PC-3 (cell line): ENCODE data around the gene TGFB1I1. TPM values are rescaled to one million over a fixed set of nuclear protein-coding genes. Genes with fewer than 3 reads are reported as not detected.

Experiments
- ATAC-seq: fragments of 200-7000 bp; cut with Tn5 transposase; 2 replicates; pipeline ENCODE4 v1.9.1; 2020; ENCODE audit warnings: mild to moderate bottlenecking, moderate library complexity
- BruUV-seq: library from RNA; stranded (reverse); fragments of 400-500 nt; replicated peaks from 2 replicates; lab custom pipeline; 2021; lab: Mats Ljungman, UMichigan
- CTCF ChIA-PET: fragments of 300-600 bp; sonication (Branson Sonifier 250); formaldehyde crosslinking; loops from one replicate; lab custom pipeline; 2022; ENCODE audit warnings: antibody characterized with exemption; lab: Charles Lee
- POLR2A ChIA-PET: fragments of 300-600 bp; sonication (Branson Sonifier 250); formaldehyde crosslinking; loops from one replicate; lab custom pipeline; 2022; ENCODE audit warnings: antibody characterized with exemption; ENCODE audit not compliant: unreplicated experiment; lab: Charles Lee
- DNase-seq: peaks from one replicate; pipeline ENCODE4 v3.0.0-alpha.2; 2015
- H2AFZ ChIP-seq: fragments of 300-600 bp; sonication (generic); 2 replicates; pipeline ENCODE4 v1.6.0; 2016; ENCODE audit warnings: antibody characterized with exemption, low read length
- H3F3A ChIP-seq: fragments of 300-600 bp; sonication (generic); one replicate; pipeline ENCODE4 v1.6.0; 2017; ENCODE audit warnings: antibody characterized with exemption, low read length, control low read depth, mild to moderate bottlenecking; ENCODE audit not compliant: unreplicated experiment
- H3K27ac ChIP-seq: fragments of 300-600 bp; sonication (generic); 2 replicates; pipeline ENCODE4 v1.5.1; 2016; ENCODE audit warnings: mild to moderate bottlenecking, low read length
- H3K27me3 ChIP-seq: fragments of 300-600 bp; sonication (generic); 2 replicates; pipeline ENCODE4 v1.6.1; 2016; ENCODE audit warnings: low read length, mixed read lengths
- H3K36me3 ChIP-seq: fragments of 300-600 bp; sonication (generic); 2 replicates; pipeline ENCODE4 v1.6.1; 2016; ENCODE audit warnings: low read depth, mixed run types, low read length, mixed read lengths
- H3K4me1 ChIP-seq: fragments of 300-600 bp; sonication (generic); 2 replicates; pipeline ENCODE4 v1.5.1; 2016; ENCODE audit warnings: low read length; ENCODE audit not compliant: insufficient read depth
- H3K4me2 ChIP-seq: fragments of 300-600 bp; sonication (generic); 2 replicates; pipeline ENCODE4 v1.6.0; 2016; ENCODE audit warnings: low read length
- H3K4me3 ChIP-seq: fragments of 300-600 bp; sonication (generic); 2 replicates; pipeline ENCODE4 v1.5.1; 2016; ENCODE audit warnings: mild to moderate bottlenecking, low read length, mixed read lengths
- H3K79me2 ChIP-seq: fragments of 300-600 bp; sonication (generic); 2 replicates; pipeline ENCODE4 v1.6.1; 2017; ENCODE audit warnings: low read length, mixed read lengths
- H3K9ac ChIP-seq: fragments of 300-600 bp; sonication (generic); 2 replicates; pipeline ENCODE4 v1.6.0; 2016; ENCODE audit warnings: mild to moderate bottlenecking, low read length
- H3K9me2 ChIP-seq: fragments of 300-600 bp; sonication (generic); replicated peaks from 2 replicates; pipeline ENCODE4 v1.6.1; 2016; ENCODE audit warnings: mixed run types, low read length, mixed read lengths
- H3K9me3 ChIP-seq: fragments of 300-600 bp; sonication (generic); 2 replicates; pipeline ENCODE4 v1.6.1; 2016; ENCODE audit warnings: low read length, mixed read lengths
- H4K20me1 ChIP-seq: fragments of 300-600 bp; sonication (generic); 2 replicates; pipeline ENCODE4 v1.6.1; 2016; ENCODE audit warnings: low read length, mixed read lengths
- EZH2 ChIP-seq: fragments of 300-600 bp; sonication (generic); IDR thresholded peaks from one replicate; pipeline ENCODE4 v1.6.1; 2017; ENCODE audit warnings: antibody characterized with exemption, mild to moderate bottlenecking, low read length; ENCODE audit not compliant: unreplicated experiment
- EZH2phosphoT487 ChIP-seq: fragments of 300-600 bp; sonication (generic); IDR thresholded peaks from 2 replicates; pipeline ENCODE4 v1.6.1; 2018; ENCODE audit warnings: mild to moderate bottlenecking, antibody characterized with exemption, low read length, borderline replicate concordance
- intact Hi-C: fragments of 100-400 bp; cut with micrococcal nuclease; formaldehyde crosslinking; loops from 2 replicates; pipeline ENCODE4 v1.9.0; 2023
- total RNA-seq: library from RNA; depleted of rRNA; stranded (reverse); fragments of >200 nt; gene quantifications from 2 replicates; pipeline ENCODE4 v1.2.3, GENCODE V29; 2014
- TF ChIP-seq, protein P1 (sequence below): fragments of 300-600 bp; sonication (generic); conservative IDR thresholded peaks from 2 replicates; pipeline ENCODE4 v1.5.1; 2017; ENCODE audit warnings: antibody characterized with exemption, low read depth, mild to moderate bottlenecking, low read length

The TGFB1I1 gene
- total RNA-seq, 1 experiment from 2014 or later: 11.2 TPM

DNA sequence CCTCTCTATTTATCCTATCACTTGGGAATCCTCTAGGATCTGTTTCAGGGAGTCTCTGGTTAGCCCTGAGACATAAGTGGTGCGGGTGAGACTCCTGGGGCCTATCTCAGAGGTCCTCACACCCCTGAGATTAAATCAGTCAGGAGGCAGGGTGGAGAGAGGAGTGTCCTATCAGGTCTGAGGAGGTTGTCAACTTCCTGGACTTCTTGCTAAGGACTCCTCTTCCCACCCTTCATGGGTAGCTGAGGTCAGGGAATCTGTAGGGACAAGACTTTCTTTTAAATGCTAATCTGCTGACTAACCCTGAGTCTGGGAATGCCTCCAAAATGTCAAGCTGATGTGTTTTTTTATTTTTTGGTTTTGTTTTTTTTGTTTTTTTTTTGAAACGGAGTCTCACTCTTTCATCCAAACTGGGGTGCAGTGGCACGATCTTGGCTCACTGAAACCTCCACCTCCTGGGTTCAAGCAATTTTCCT, 19.3 kb upstream of the TGFB1I1 start:
- TF ChIP-seq EZH2 (no peak), EZH2phosphoT487 (no peak)
- TF ChIP-seq, protein P1, sequence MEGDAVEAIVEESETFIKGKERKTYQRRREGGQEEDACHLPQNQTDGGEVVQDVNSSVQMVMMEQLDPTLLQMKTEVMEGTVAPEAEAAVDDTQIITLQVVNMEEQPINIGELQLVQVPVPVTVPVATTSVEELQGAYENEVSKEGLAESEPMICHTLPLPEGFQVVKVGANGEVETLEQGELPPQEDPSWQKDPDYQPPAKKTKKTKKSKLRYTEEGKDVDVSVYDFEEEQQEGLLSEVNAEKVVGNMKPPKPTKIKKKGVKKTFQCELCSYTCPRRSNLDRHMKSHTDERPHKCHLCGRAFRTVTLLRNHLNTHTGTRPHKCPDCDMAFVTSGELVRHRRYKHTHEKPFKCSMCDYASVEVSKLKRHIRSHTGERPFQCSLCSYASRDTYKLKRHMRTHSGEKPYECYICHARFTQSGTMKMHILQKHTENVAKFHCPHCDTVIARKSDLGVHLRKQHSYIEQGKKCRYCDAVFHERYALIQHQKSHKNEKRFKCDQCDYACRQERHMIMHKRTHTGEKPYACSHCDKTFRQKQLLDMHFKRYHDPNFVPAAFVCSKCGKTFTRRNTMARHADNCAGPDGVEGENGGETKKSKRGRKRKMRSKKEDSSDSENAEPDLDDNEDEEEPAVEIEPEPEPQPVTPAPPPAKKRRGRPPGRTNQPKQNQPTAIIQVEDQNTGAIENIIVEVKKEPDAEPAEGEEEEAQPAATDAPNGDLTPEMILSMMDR: no peak
- H3K9ac ChIP-seq: no peak overlapping the region
- no peaks in the 10 kb centered on the region for H3K36me3 ChIP-seq
- H3K4me2 ChIP-seq: no peak overlapping the region
- peak; percentile 69 for ATAC-seq
- peak; percentile 61 for DNase-seq
- no peaks in the 10 kb centered on the region for H3F3A ChIP-seq
- ChIA-PET POLR2A (interaction anchor here (0.6 kb wide), 1 partner anchor 45 kb away, joined by 3 read pairs; no protein-coding TSS in a partner anchor), CTCF (interaction anchor here (1.3 kb wide), 1 partner anchor 8 kb away, joined by 6 read pairs; no protein-coding TSS in a partner anchor)
- BruUV-seq: no TSS peak
- H3K79me2 ChIP-seq: peaks cover 4% of the 10 kb centered on the region; the same call in 1 of the 2 replicates
- no peaks in the 10 kb centered on the region for H3K9me2 ChIP-seq
- H3K9me3 ChIP-seq: no peaks in the 10 kb centered on the region
- no peak overlapping the region for H2AFZ ChIP-seq
- H3K4me3 ChIP-seq: no peak overlapping the region
- H3K27ac ChIP-seq: peak overlapping the region; percentile 52
- H3K27me3 ChIP-seq: no peaks in the 10 kb centered on the region
- H3K4me1 ChIP-seq: peaks cover 18% of the 10 kb centered on the region
- no peaks in the 10 kb centered on the region for H4K20me1 ChIP-seq
- intact Hi-C loops: loop anchor here (5.0 to 10.0 kb wide), 2 partner anchors 248 to 415 kb away; partner anchors contain the start of gene PYCARD

GRCh38 chr16:31453255-31454204, 18.4 kb upstream of the TGFB1I1 start:
- peak; percentile 35 for ATAC-seq
- BruUV-seq: no TSS peak
- no peak overlapping the region for H3K9ac ChIP-seq
- H2AFZ ChIP-seq: no peak overlapping the region; the same call in 1 of the 2 replicates
- no peaks in the 10 kb centered on the region for H3K9me3 ChIP-seq
- intact Hi-C loops: loop anchor here (5.0 to 10.0 kb wide), 2 partner anchors 249 to 414 kb away; partner anchors contain the start of gene PYCARD
- H3K9me2 ChIP-seq: no peaks in the 10 kb centered on the region
- peak; percentile 34 for DNase-seq
- H3K4me2 ChIP-seq: peak overlapping the region; percentile 22; the same call in 1 of the 2 replicates
- peaks cover 13% of the 10 kb centered on the region; the same call in 1 of the 2 replicates for H3K79me2 ChIP-seq
- POLR2A ChIA-PET: no interaction called here
- no peaks in the 10 kb centered on the region for H4K20me1 ChIP-seq
- H3F3A ChIP-seq: no peaks in the 10 kb centered on the region
- H3K36me3 ChIP-seq: no peaks in the 10 kb centered on the region
- H3K27ac ChIP-seq: peak overlapping the region; percentile 30; the same call in 1 of the 2 replicates
- TF ChIP-seq, protein P1: no peak
- no peak for TF ChIP-seq EZH2phosphoT487
- TF ChIP-seq EZH2: no peak
- H3K4me1 ChIP-seq: peaks cover 18% of the 10 kb centered on the region
- H3K4me3 ChIP-seq: no peak overlapping the region
- H3K27me3 ChIP-seq: no peaks in the 10 kb centered on the region
- CTCF ChIA-PET: interaction anchor here (0.6 kb wide), 1 partner anchor 417 kb away, joined by 4 read pairs; no protein-coding TSS in a partner anchor
